ENCODE measurements around the gene DHRS4.

Gene DHRS4

GRCh38 chr14:23922545-23922944 is 31.0 kb upstream of the DHRS4 start:
- H3K4me3 ChIP-seq (ENCODE audit: low read length), result no peak overlapping the region
- no peak for TF ChIP-seq CTCF (conservative IDR thresholded peaks at IDR 0.05; ENCODE audit: low read depth, low read length)
- DNase-seq (ENCODE audit: low read depth), result no peak

- TF ChIP-seq CTCF (conservative IDR thresholded peaks at IDR 0.05; ENCODE audit: low read depth, low read length), result no peak
These were observed 28.0 kb upstream of the DHRS4 start for GRCh38 chr14:23925523-23926075.

GRCh38 chr14:23926543-23926942 is 27.0 kb upstream of the DHRS4 start:
- no peak for TF ChIP-seq CTCF (conservative IDR thresholded peaks at IDR 0.05; ENCODE audit: low read depth, low read length)
- DNase-seq (ENCODE audit: low read depth), result no peak
- no peak overlapping the region for H3K4me3 ChIP-seq (ENCODE audit: low read length)

More at GRCh38 chr14:23925523-23926075, 28.0 kb upstream of the DHRS4 start:
- DNase-seq (ENCODE audit: low read depth), result no peak
- H3K4me3 ChIP-seq (ENCODE audit: low read length), result no peak overlapping the region

- TF ChIP-seq CTCF (conservative IDR thresholded peaks at IDR 0.05; ENCODE audit: low read depth, low read length), result no peak
- H3K4me3 ChIP-seq (ENCODE audit: low read length), result no peak overlapping the region
- DNase-seq (ENCODE audit: low read depth), result peak; percentile 37
These were observed 24.4 kb upstream of the DHRS4 start for GRCh38 chr14:23929136-23929535.

GRCh38 chr14:23929822-23930294 is 23.7 kb upstream of the DHRS4 start:
- no peak for DNase-seq (ENCODE audit: low read depth)

GRCh38 chr14:23930742-23931141 is 22.8 kb upstream of the DHRS4 start:
- TF ChIP-seq CTCF (conservative IDR thresholded peaks at IDR 0.05; ENCODE audit: low read depth, low read length), result no peak
- DNase-seq (ENCODE audit: low read depth), result no peak
- H3K4me3 ChIP-seq (ENCODE audit: low read length), result no peak overlapping the region

More at GRCh38 chr14:23929822-23930294, 23.7 kb upstream of the DHRS4 start:
- H3K4me3 ChIP-seq (ENCODE audit: low read length), result no peak overlapping the region
- peak; percentile 96 for TF ChIP-seq CTCF (conservative IDR thresholded peaks at IDR 0.05; ENCODE audit: low read depth, low read length)

- no peak overlapping the region for H3K4me3 ChIP-seq (ENCODE audit: low read length)
- TF ChIP-seq CTCF (conservative IDR thresholded peaks at IDR 0.05; ENCODE audit: low read depth, low read length), result no peak
- no peak for DNase-seq (ENCODE audit: low read depth)
These were observed 21.8 kb upstream of the DHRS4 start for GRCh38 chr14:23931721-23932289.

Measured in retinal pigment epithelial cell (primary cell).